SK-N-SH (cell line): ENCODE data around the gene CD300LF.

Source experiments
- CTCF ChIP-seq: fragments of 200-600 bp; sonication (generic); IDR thresholded peaks from 2 replicates; pipeline ENCODE4 v1.6.1; 2017; ENCODE audit warnings: antibody characterized with exemption, mild to moderate bottlenecking, moderate library complexity
- MAX ChIP-seq: IDR thresholded peaks from 2 replicates; pipeline ENCODE4 v1.4.0; 2012; ENCODE audit warnings: low read depth
- MEF2A ChIP-seq: IDR thresholded peaks from 2 replicates; pipeline ENCODE4 v1.4.0; 2012; ENCODE audit warnings: low read depth, borderline replicate concordance
- MXI1 ChIP-seq: IDR thresholded peaks from 2 replicates; pipeline ENCODE4 v1.6.1; 2012; ENCODE audit warnings: mild to moderate bottlenecking, low read depth, low read length, improper control_type of control experiment
- PBX3 ChIP-seq: IDR thresholded peaks from 2 replicates; pipeline ENCODE4; 2012
- SMC3 ChIP-seq: IDR thresholded peaks from 2 replicates; pipeline ENCODE4 v1.6.1; 2012; ENCODE audit warnings: low read depth, low read length, improper control_type of control experiment
- USF2 ChIP-seq: fragments of 150-350 bp; IDR thresholded peaks from 2 replicates; pipeline ENCODE4 v1.6.1; 2017; ENCODE audit warnings: antibody characterized with exemption, low read length, low read depth, borderline replicate concordance

- TF ChIP-seq CTCF (no peak), MEF2A (no peak), USF2 (no peak), SMC3 (no peak), MAX (no peak), MXI1 (peak; percentile 24; the same call in 1 of the 2 replicates), PBX3 (0 out of 2 replicates have a peak, but pooled peaks have one; percentile 31)
Measured at GRCh38 chr17:74649909-74650308, 62.8 kb downstream of the CD300LF start.
